NAMALWA (cell line): ENCODE measurements around the gene C7orf57.
A peak's percentile ranks its signal among the peaks of the same experiment; 100 is the strongest.

ENCODE experiments used
- DNase-seq: peaks from one replicate; pipeline ENCODE4 v3.0.0-alpha.2; 2015; ENCODE audit warnings: low spot score

Gene C7orf57

GRCh38 chr7:48085433-48085791, 50.1 kb downstream of the C7orf57 start:
- no peak for DNase-seq

GRCh38 chr7:48085942-48086341, 50.6 kb downstream of the C7orf57 start:
- DNase-seq: no peak

GRCh38 chr7:48087349-48087748, 52.0 kb downstream of the C7orf57 start:
- no peak for DNase-seq

- peak; percentile 28 for DNase-seq
Measured at GRCh38 chr7:48088559-48089045, 53.3 kb downstream of the C7orf57 start.

- DNase-seq: no peak
Measured at GRCh38 chr7:48089046-48090003, 54.0 kb downstream of the C7orf57 start, which contains the start of gene UPP1. Gene UPP1, plus strand, starts transcription at chr7:48089265. Its CDS starts 5,519 bp downstream, at chr7:48094784.

- DNase-seq: no peak
Measured at GRCh38 chr7:48090095-48090805, 54.9 kb downstream of the C7orf57 start.

GRCh38 chr7:48091506-48092433, 56.4 kb downstream of the C7orf57 start:
- no peak for DNase-seq

- DNase-seq: no peak
Measured at GRCh38 chr7:48094861-48095293, 59.5 kb downstream of the C7orf57 start.

- no peak for DNase-seq
Measured at GRCh38 chr7:48096273-48096672, 60.9 kb downstream of the C7orf57 start.

GRCh38 chr7:48097521-48098231, 62.3 kb downstream of the C7orf57 start:
- DNase-seq: no peak

GRCh38 chr7:48098846-48099245, 63.5 kb downstream of the C7orf57 start:
- no peak for DNase-seq

GRCh38 chr7:48099781-48100180, 64.4 kb downstream of the C7orf57 start:
- no peak for DNase-seq

- DNase-seq: no peak
Measured at GRCh38 chr7:48101352-48101751, 66.0 kb downstream of the C7orf57 start.

GRCh38 chr7:48101968-48102367, 66.6 kb downstream of the C7orf57 start:
- DNase-seq: peak; percentile 21

GRCh38 chr7:48102530-48102929, 67.2 kb downstream of the C7orf57 start:
- DNase-seq: no peak

GRCh38 chr7:48105045-48105444, 69.7 kb downstream of the C7orf57 start:
- no peak for DNase-seq

- no peak for DNase-seq
Measured at GRCh38 chr7:48106906-48107659, 71.7 kb downstream of the C7orf57 start.

GRCh38 chr7:48107926-48108472, 72.7 kb downstream of the C7orf57 start:
- no peak for DNase-seq

- no peak for DNase-seq
Measured at GRCh38 chr7:48108959-48109847, 73.9 kb downstream of the C7orf57 start.
